H1 (cell line): ENCODE data around the gene RANGRF. TPM values are rescaled to one million over a fixed set of nuclear protein-coding genes. Genes with fewer than 3 reads are reported as not detected.

Source experiments
- ASH2L ChIP-seq: fragments of 200-600, 300-600 bp; sonication (generic); IDR thresholded peaks from one replicate; pipeline ENCODE4 v1.7.1; 2017; ENCODE audit warnings: low read length
- BACH1 ChIP-seq: IDR thresholded peaks from 2 replicates; pipeline ENCODE4 v1.6.1; 2012; ENCODE audit warnings: low read length, improper control_type of control experiment
- CBX8 ChIP-seq: fragments of 300-800, 300-1000 bp; sonication (generic); IDR thresholded peaks from 2 replicates; pipeline ENCODE4 v1.7.1; 2016; ENCODE audit warnings: low read depth, low read length, borderline replicate concordance
- CEBPB ChIP-seq: IDR thresholded peaks from 2 replicates; pipeline ENCODE4 v1.6.1; 2012; ENCODE audit warnings: low read depth, low read length
- KDM1A ChIP-seq: fragments of 200-600, 300-600 bp; sonication (generic); IDR thresholded peaks from 2 replicates; pipeline ENCODE4 v1.7.1; 2016; ENCODE audit warnings: mild to moderate bottlenecking, low read length, borderline replicate concordance
- MAFK ChIP-seq: IDR thresholded peaks from 2 replicates; pipeline ENCODE4 v1.6.1; 2012; ENCODE audit warnings: low read depth, mild to moderate bottlenecking, improper control_type of control experiment, low read length
- MAX ChIP-seq: IDR thresholded peaks from 2 replicates; pipeline ENCODE4 v1.6.1; 2012; ENCODE audit warnings: inconsistent platforms
- PHF8 ChIP-seq: fragments of 200-600 bp; sonication (generic); conservative IDR thresholded peaks from 2 replicates; pipeline ENCODE4 v1.7.1; 2012; ENCODE audit warnings: low read depth, mild to moderate bottlenecking, inconsistent platforms, low read length, moderate library complexity
- SRF ChIP-seq: IDR thresholded peaks from 2 replicates; pipeline ENCODE4 v1.6.1; 2011; ENCODE audit warnings: mild to moderate bottlenecking, low read depth, low read length, moderate library complexity
- polyA plus RNA-seq, 7 experiments: library from polyadenylated mRNA; depleted of rRNA in 3 of 7; stranded (reverse) in 5 of 7; unstranded in 2 of 7; fragments of >200 nt in 5 of 7; fragments of 200-250 nt in 2 of 7; gene quantifications; 1 replicate in 5 of 7; 2 replicates in 1 of 7; 4 replicates in 1 of 7; pipeline versions ENCODE4 v1.2.1 to v1.2.3, GENCODE V29; 2011 to 2013; ENCODE audit warnings: missing spikeins in 2 of 7, mixed read lengths in 2 of 7
- total RNA-seq: library from RNA; stranded (reverse); fragmentation: NEBNext Ultra II Directional; extraction: Animal tissue kit (Norgen Biotek cat#: 25700); gene quantifications from 2 replicates; pipeline ENCODE4 v1.2.1, GENCODE V29; 2021
- TF ChIP-seq, protein P1 (sequence below): fragments of 300-600 bp; sonication (generic); IDR thresholded peaks from 2 replicates; pipeline ENCODE4 v1.7.1; 2012; ENCODE audit warnings: low read length, moderate library complexity, mild to moderate bottlenecking, inconsistent platforms; ENCODE audit not compliant: insufficient replicate concordance

The RANGRF gene
- total and polyA plus RNA-seq, 2 of the 8 experiments (the other 6 are each of a cell fraction or from before 2014, with no cell fraction given), result 36.9 to 49.6 TPM

GRCh38 chr17:8288336-8289102, at the start of gene RANGRF (continued):
- TF ChIP-seq, protein P1, sequence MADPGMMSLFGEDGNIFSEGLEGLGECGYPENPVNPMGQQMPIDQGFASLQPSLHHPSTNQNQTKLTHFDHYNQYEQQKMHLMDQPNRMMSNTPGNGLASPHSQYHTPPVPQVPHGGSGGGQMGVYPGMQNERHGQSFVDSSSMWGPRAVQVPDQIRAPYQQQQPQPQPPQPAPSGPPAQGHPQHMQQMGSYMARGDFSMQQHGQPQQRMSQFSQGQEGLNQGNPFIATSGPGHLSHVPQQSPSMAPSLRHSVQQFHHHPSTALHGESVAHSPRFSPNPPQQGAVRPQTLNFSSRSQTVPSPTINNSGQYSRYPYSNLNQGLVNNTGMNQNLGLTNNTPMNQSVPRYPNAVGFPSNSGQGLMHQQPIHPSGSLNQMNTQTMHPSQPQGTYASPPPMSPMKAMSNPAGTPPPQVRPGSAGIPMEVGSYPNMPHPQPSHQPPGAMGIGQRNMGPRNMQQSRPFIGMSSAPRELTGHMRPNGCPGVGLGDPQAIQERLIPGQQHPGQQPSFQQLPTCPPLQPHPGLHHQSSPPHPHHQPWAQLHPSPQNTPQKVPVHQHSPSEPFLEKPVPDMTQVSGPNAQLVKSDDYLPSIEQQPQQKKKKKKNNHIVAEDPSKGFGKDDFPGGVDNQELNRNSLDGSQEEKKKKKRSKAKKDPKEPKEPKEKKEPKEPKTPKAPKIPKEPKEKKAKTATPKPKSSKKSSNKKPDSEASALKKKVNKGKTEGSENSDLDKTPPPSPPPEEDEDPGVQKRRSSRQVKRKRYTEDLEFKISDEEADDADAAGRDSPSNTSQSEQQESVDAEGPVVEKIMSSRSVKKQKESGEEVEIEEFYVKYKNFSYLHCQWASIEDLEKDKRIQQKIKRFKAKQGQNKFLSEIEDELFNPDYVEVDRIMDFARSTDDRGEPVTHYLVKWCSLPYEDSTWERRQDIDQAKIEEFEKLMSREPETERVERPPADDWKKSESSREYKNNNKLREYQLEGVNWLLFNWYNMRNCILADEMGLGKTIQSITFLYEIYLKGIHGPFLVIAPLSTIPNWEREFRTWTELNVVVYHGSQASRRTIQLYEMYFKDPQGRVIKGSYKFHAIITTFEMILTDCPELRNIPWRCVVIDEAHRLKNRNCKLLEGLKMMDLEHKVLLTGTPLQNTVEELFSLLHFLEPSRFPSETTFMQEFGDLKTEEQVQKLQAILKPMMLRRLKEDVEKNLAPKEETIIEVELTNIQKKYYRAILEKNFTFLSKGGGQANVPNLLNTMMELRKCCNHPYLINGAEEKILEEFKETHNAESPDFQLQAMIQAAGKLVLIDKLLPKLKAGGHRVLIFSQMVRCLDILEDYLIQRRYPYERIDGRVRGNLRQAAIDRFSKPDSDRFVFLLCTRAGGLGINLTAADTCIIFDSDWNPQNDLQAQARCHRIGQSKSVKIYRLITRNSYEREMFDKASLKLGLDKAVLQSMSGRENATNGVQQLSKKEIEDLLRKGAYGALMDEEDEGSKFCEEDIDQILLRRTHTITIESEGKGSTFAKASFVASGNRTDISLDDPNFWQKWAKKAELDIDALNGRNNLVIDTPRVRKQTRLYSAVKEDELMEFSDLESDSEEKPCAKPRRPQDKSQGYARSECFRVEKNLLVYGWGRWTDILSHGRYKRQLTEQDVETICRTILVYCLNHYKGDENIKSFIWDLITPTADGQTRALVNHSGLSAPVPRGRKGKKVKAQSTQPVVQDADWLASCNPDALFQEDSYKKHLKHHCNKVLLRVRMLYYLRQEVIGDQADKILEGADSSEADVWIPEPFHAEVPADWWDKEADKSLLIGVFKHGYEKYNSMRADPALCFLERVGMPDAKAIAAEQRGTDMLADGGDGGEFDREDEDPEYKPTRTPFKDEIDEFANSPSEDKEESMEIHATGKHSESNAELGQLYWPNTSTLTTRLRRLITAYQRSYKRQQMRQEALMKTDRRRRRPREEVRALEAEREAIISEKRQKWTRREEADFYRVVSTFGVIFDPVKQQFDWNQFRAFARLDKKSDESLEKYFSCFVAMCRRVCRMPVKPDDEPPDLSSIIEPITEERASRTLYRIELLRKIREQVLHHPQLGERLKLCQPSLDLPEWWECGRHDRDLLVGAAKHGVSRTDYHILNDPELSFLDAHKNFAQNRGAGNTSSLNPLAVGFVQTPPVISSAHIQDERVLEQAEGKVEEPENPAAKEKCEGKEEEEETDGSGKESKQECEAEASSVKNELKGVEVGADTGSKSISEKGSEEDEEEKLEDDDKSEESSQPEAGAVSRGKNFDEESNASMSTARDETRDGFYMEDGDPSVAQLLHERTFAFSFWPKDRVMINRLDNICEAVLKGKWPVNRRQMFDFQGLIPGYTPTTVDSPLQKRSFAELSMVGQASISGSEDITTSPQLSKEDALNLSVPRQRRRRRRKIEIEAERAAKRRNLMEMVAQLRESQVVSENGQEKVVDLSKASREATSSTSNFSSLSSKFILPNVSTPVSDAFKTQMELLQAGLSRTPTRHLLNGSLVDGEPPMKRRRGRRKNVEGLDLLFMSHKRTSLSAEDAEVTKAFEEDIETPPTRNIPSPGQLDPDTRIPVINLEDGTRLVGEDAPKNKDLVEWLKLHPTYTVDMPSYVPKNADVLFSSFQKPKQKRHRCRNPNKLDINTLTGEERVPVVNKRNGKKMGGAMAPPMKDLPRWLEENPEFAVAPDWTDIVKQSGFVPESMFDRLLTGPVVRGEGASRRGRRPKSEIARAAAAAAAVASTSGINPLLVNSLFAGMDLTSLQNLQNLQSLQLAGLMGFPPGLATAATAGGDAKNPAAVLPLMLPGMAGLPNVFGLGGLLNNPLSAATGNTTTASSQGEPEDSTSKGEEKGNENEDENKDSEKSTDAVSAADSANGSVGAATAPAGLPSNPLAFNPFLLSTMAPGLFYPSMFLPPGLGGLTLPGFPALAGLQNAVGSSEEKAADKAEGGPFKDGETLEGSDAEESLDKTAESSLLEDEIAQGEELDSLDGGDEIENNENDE, result no peak
- TF ChIP-seq PHF8, result peak; percentile 59
- no peak for TF ChIP-seq SRF
- TF ChIP-seq BACH1, result no peak
- no peak for TF ChIP-seq CBX8
- TF ChIP-seq KDM1A, result no peak
- TF ChIP-seq ASH2L, result peak; percentile 34
- TF ChIP-seq CEBPB, result no peak
- peak; percentile 4; the same call in 1 of the 2 replicates for TF ChIP-seq MAX
- TF ChIP-seq MAFK, result no peak
